Keratinocyte (primary cell): ENCODE data around the gene C11orf65. TPM values are rescaled to one million over a fixed set of nuclear protein-coding genes. Genes with fewer than 3 reads are reported as not detected.

Experiments
- DNase-seq: peaks from one replicate; pipeline ENCODE4 v3.0.0-alpha.2; 2011; ENCODE audit warnings: low read depth, missing footprints, low spot score
- FAIRE-seq: peaks from 2 replicates; lab custom pipeline; 2011; peaks lifted over from hg19 to GRCh38; lab: Jason Lieb, UNC
- H2AFZ ChIP-seq: 2 replicates; pipeline ENCODE4 v1.6.0; 2012; ENCODE audit warnings: low read length, control low read depth, inconsistent platforms; ENCODE audit not compliant: control insufficient read depth
- H3K27ac ChIP-seq: 2 replicates; pipeline ENCODE4 v1.5.1; 2011; ENCODE audit warnings: low read length; ENCODE audit not compliant: control insufficient read depth, insufficient read depth
- H3K27me3 ChIP-seq: 3 replicates; pipeline ENCODE4 v1.6.0; 2011; ENCODE audit warnings: low read length; ENCODE audit not compliant: control insufficient read depth, insufficient read depth; ENCODE audit errors: extremely low read depth
- H3K36me3 ChIP-seq, 2 experiments: 2 replicates in 1 of 2; 3 replicates in 1 of 2; pipeline ENCODE4 v1.5.1; 2011; ENCODE audit warnings: low read length in 2 of 2, mild to moderate bottlenecking in 1 of 2; ENCODE audit not compliant: control insufficient read depth in 2 of 2, insufficient read depth in 2 of 2; ENCODE audit errors: extremely low read depth in 1 of 2
- H3K4me1 ChIP-seq: 3 replicates; pipeline ENCODE4 v1.5.1; 2011; ENCODE audit warnings: low read length; ENCODE audit not compliant: control insufficient read depth, insufficient read depth; ENCODE audit errors: extremely low read depth
- H3K4me2 ChIP-seq: 3 replicates; pipeline ENCODE4 v1.6.0; 2011; ENCODE audit warnings: low read depth, low read length; ENCODE audit not compliant: control insufficient read depth, insufficient read depth; ENCODE audit errors: extremely low read depth
- H3K4me3 ChIP-seq, 3 experiments: fragments of 200-600 bp in 1 of 3; sonication (generic) in 1 of 3; 2 replicates in 2 of 3; 3 replicates in 1 of 3; pipeline ENCODE4 v1.5.1; 2011 to 2016; ENCODE audit warnings: low read length in 3 of 3, mild to moderate bottlenecking in 3 of 3, control low read depth in 2 of 3, inconsistent platforms in 1 of 3, low read depth in 1 of 3, mixed read lengths in 1 of 3, mixed run types in 1 of 3, moderate library complexity in 1 of 3; ENCODE audit not compliant: control insufficient read depth in 2 of 3, insufficient read depth in 2 of 3; ENCODE audit errors: extremely low read depth in 1 of 3
- H3K79me2 ChIP-seq: 2 replicates; pipeline ENCODE4 v1.6.0; 2012; ENCODE audit warnings: low read length; ENCODE audit not compliant: control insufficient read depth, insufficient read depth
- H3K9ac ChIP-seq: 3 replicates; pipeline ENCODE4 v1.6.0; 2011; ENCODE audit warnings: low read length; ENCODE audit not compliant: control insufficient read depth, insufficient read depth; ENCODE audit errors: extremely low read depth
- H3K9me1 ChIP-seq: 3 replicates; pipeline ENCODE4 v1.6.0; 2011; ENCODE audit warnings: low read length; ENCODE audit not compliant: control insufficient read depth, insufficient read depth; ENCODE audit errors: extremely low read depth
- H3K9me3 ChIP-seq: 2 replicates; pipeline ENCODE4 v1.5.1; 2012; ENCODE audit warnings: low read depth, low read length; ENCODE audit not compliant: control insufficient read depth
- H4K20me1 ChIP-seq: 3 replicates; pipeline ENCODE4 v1.6.0; 2011; ENCODE audit warnings: low read length; ENCODE audit not compliant: control insufficient read depth, insufficient read depth; ENCODE audit errors: extremely low read depth
- CTCF ChIP-seq, 3 experiments: IDR thresholded peaks in 1 of 3; conservative IDR thresholded peaks in 1 of 3; optimal IDR thresholded peaks in 1 of 3; 2 replicates in 2 of 3; 3 replicates in 1 of 3; pipeline versions ENCODE3 to v1.5.1; 2011; ENCODE audit warnings: low read length in 3 of 3, mild to moderate bottlenecking in 3 of 3, moderate library complexity in 2 of 3, control low read depth in 1 of 3, inconsistent platforms in 1 of 3; ENCODE audit not compliant: insufficient read depth in 2 of 3; ENCODE audit errors: extremely low read depth in 1 of 3
- EZH2 ChIP-seq: IDR thresholded peaks from one replicate; pipeline ENCODE4 v1.6.1; 2012; ENCODE audit warnings: inconsistent platforms, mild to moderate bottlenecking, low read length, moderate library complexity
- dilution Hi-C: fragments of 300-500 bp; cut with MboI; formaldehyde crosslinking; loops from one replicate; pipeline ENCODE4 v1.7.0; 2020; ENCODE audit warnings: low sequenced_read_pairs; ENCODE audit not compliant: extremely low pct_ligation_motif_present
- polyA plus RNA-seq, 5 experiments: library from polyadenylated mRNA; depleted of rRNA in 3 of 5; stranded (reverse) in 3 of 5; stranded (forward) in 1 of 5; unstranded in 1 of 5; fragments of >200 nt; gene quantifications; 1 replicate in 1 of 5; 2 replicates in 3 of 5; 3 replicates in 1 of 5; pipeline versions ENCODE4 v1.2.1 to v1.2.3, GENCODE V29; 2011 to 2012; ENCODE audit warnings: missing spikeins in 2 of 5, low read depth in 1 of 5, low replicate concordance in 1 of 5

The C11orf65 gene
- polyA plus RNA-seq, 1 donor (not counting 4 experiments of a cell fraction or from before 2014, with no cell fraction given), result 0.83 TPM

- FAIRE-seq, result no peak
Observed at GRCh38 chr11:108468478-108468864, 1.1 kb upstream of the C11orf65 start.

GRCh38 chr11:108466405-108466804 is 924 bp downstream of the C11orf65 start:
- Histone ChIP-seq H3K4me3 (peak overlapping the region; percentile 68 to 99 (median 81)), H3K9ac (peak overlapping the region; percentile 99), H3K27me3 (no peaks in the 10 kb centered on the region), H3K36me3 (no peaks in the 10 kb centered on the region), H3K27ac (peak overlapping the region; percentile 100), H3K4me2 (peak overlapping the region; percentile 95), H3K4me1 (peaks cover 12% of the 10 kb centered on the region), H2AFZ (peak overlapping the region; percentile 97), H3K79me2 (no peaks in the 10 kb centered on the region), H4K20me1 (no peaks in the 10 kb centered on the region), H3K9me1 (no peaks in the 10 kb centered on the region), H3K9me3 (no peaks in the 10 kb centered on the region)
- dilution Hi-C loops, result no loop called here
- DNase-seq, result no peak
- no peak for TF ChIP-seq CTCF (optimal IDR thresholded peaks at IDR 0.05 in 1 of 3, IDR thresholded peaks at IDR 0.05 in 1 of 3, conservative IDR thresholded peaks at IDR 0.05 in 1 of 3; ENCODE audit: extremely low read depth in 1 of 3, insufficient read depth in 2 of 3, low read length in 3 of 3)
- no peak for TF ChIP-seq EZH2
- no peak for FAIRE-seq

More at GRCh38 chr11:108468478-108468864, 1.1 kb upstream of the C11orf65 start:
- no peak overlapping the region for H3K9ac ChIP-seq
- no peak for TF ChIP-seq EZH2
- TF ChIP-seq CTCF (optimal IDR thresholded peaks at IDR 0.05 in 1 of 3, IDR thresholded peaks at IDR 0.05 in 1 of 3, conservative IDR thresholded peaks at IDR 0.05 in 1 of 3; ENCODE audit: extremely low read depth in 1 of 3, insufficient read depth in 2 of 3, low read length in 3 of 3), result no peak
- H3K27me3 ChIP-seq, result no peaks in the 10 kb centered on the region
- dilution Hi-C loops, result no loop called here
- no peak for DNase-seq
- H3K27ac ChIP-seq, result no peak overlapping the region
- no peaks in the 10 kb centered on the region for H3K79me2 ChIP-seq
- no peak overlapping the region for H3K4me2 ChIP-seq
- H2AFZ ChIP-seq, result peak overlapping the region; percentile 56
- peaks cover 12% of the 10 kb centered on the region for H3K4me1 ChIP-seq
- no peaks in the 10 kb centered on the region for H3K36me3 ChIP-seq
- no peak overlapping the region for H3K4me3 ChIP-seq
- no peaks in the 10 kb centered on the region for H3K9me1 ChIP-seq
- H3K9me3 ChIP-seq, result no peaks in the 10 kb centered on the region
- no peaks in the 10 kb centered on the region for H4K20me1 ChIP-seq
